K562 (cell line): ENCODE measurements around the gene IGFALS. TPM values are rescaled to one million over a fixed set of nuclear protein-coding genes. Genes with fewer than 3 reads are reported as not detected.

Source experiments
- DIDO1 ChIP-seq: fragments of 450-650 bp; IDR thresholded peaks from 2 replicates; pipeline ENCODE4 v1.6.1; 2016; ENCODE audit warnings: low read depth, missing biosample characterization, missing genetic modification characterization
- E2F6 ChIP-seq, 2 experiments: IDR thresholded peaks; 2 replicates each; pipeline ENCODE4 v1.6.1; 2011; ENCODE audit warnings: borderline replicate concordance in 1 of 2, control low read depth in 1 of 2, low read depth in 1 of 2, low read length in 1 of 2, mild to moderate bottlenecking in 1 of 2, mixed read lengths in 1 of 2, moderate library complexity in 1 of 2; ENCODE audit not compliant: insufficient read depth in 1 of 2, insufficient read length in 1 of 2, poor library complexity in 1 of 2, severe bottlenecking in 1 of 2; ENCODE audit errors: extremely low read depth in 1 of 2
- EHMT2 ChIP-seq: fragments of 450-650 bp; IDR thresholded peaks from 2 replicates; pipeline ENCODE4 v1.6.1; 2018; ENCODE audit warnings: antibody characterized with exemption
- ELF4 ChIP-seq: fragments of 450-650 bp; formaldehyde crosslinking; IDR thresholded peaks from 2 replicates; pipeline ENCODE4 v1.4.0; 2022; ENCODE audit warnings: missing genetic modification characterization
- HBP1 ChIP-seq: fragments of 450-650 bp; formaldehyde crosslinking; IDR thresholded peaks from 2 replicates; pipeline ENCODE4 v1.4.0; 2022; ENCODE audit warnings: missing genetic modification characterization
- HNRNPL ChIP-seq: fragments of 200-400 bp; formaldehyde crosslinking; IDR thresholded peaks from 2 replicates; pipeline ENCODE4 v1.6.1; 2017; ENCODE audit warnings: low read depth, mild to moderate bottlenecking, low read length
- KLF1 ChIP-seq: fragments of 450-650 bp; IDR thresholded peaks from 2 replicates; pipeline ENCODE4 v1.6.1; 2016; ENCODE audit warnings: missing genetic modification characterization, missing compliant biosample characterization
- MEF2A ChIP-seq: IDR thresholded peaks from 2 replicates; pipeline ENCODE4 v1.6.1; 2011; ENCODE audit warnings: low read depth, mild to moderate bottlenecking, low read length, moderate library complexity; ENCODE audit not compliant: control insufficient read depth
- NCOA2 ChIP-seq, 2 experiments: fragments of 450-650 bp; IDR thresholded peaks; 2 replicates each; pipeline ENCODE4 v1.6.1; 2018; ENCODE audit warnings: mild to moderate bottlenecking in 2 of 2, moderate library complexity in 1 of 2; ENCODE audit not compliant: partially characterized antibody in 2 of 2
- NFE2 ChIP-seq: IDR thresholded peaks from 2 replicates; pipeline ENCODE4 v1.6.1; 2014; ENCODE audit warnings: antibody characterized with exemption, low read depth
- PHB ChIP-seq: fragments of 250-450 bp; sonication (Bioruptor Pico); IDR thresholded peaks from 2 replicates; pipeline ENCODE4 v1.5.0; 2021
- PREB ChIP-seq: sonication (generic); formaldehyde crosslinking; IDR thresholded peaks from 2 replicates; pipeline ENCODE4 v1.8.1; 2023; ENCODE audit warnings: mild to moderate bottlenecking, missing genetic modification reagents
- PRPF4 ChIP-seq: fragments of 200-400 bp; formaldehyde crosslinking; IDR thresholded peaks from one replicate; pipeline ENCODE4 v1.6.1; 2017; ENCODE audit warnings: low read length, low read depth, mild to moderate bottlenecking; ENCODE audit not compliant: insufficient read depth, poor library complexity, severe bottlenecking
- SAFB ChIP-seq: fragments of 200-400 bp; formaldehyde crosslinking; IDR thresholded peaks from 2 replicates; pipeline ENCODE4 v1.6.1; 2017; ENCODE audit warnings: low read depth, low read length, borderline replicate concordance
- SMAD1 ChIP-seq: fragments of 150-350 bp; IDR thresholded peaks from 2 replicates; pipeline ENCODE4 v1.6.1; 2014; ENCODE audit warnings: low read length, low read depth; ENCODE audit not compliant: partially characterized antibody
- SOX6 ChIP-seq: fragments of 450-650 bp; IDR thresholded peaks from 2 replicates; pipeline ENCODE4 v1.6.1; 2014; ENCODE audit warnings: mild to moderate bottlenecking
- U2AF1 ChIP-seq: fragments of 200-400 bp; formaldehyde crosslinking; optimal IDR thresholded peaks from 2 replicates; pipeline ENCODE3; 2017; ENCODE audit warnings: mild to moderate bottlenecking, low read depth, low read length, moderate library complexity
- UBTF ChIP-seq, 2 experiments: IDR thresholded peaks; 2 replicates each; pipeline ENCODE4 v1.6.1; 2012; ENCODE audit warnings: improper control_type of control experiment in 2 of 2, low read depth in 2 of 2, low read length in 2 of 2, borderline replicate concordance in 1 of 2
- VEZF1 ChIP-seq: fragments of 200-800 bp; sonication (Bioruptor generic); IDR thresholded peaks from 2 replicates; pipeline ENCODE4 v1.6.1; 2017; ENCODE audit warnings: missing genetic modification characterization, missing compliant biosample characterization
- ZNF384 ChIP-seq: IDR thresholded peaks from 2 replicates; pipeline ENCODE4 v1.6.1; 2012; ENCODE audit warnings: low read depth, low read length, improper control_type of control experiment
- polyA plus RNA-seq, 8 experiments: library from polyadenylated mRNA; depleted of rRNA in 4 of 8; stranded (reverse) in 5 of 8; unstranded in 3 of 8; fragments of >200 nt; fragmentation: Nextera tagmentation in 2 of 8; fragmentation: Illumina TruSeq in 1 of 8; extraction: Ambion mirVana in 2 of 8; extraction: Trizol in 1 of 8; gene quantifications; 2 replicates each; pipeline versions ENCODE4 v1.2.1 to v1.2.3, GENCODE V29; 2011 to 2014; ENCODE audit warnings: inconsistent platforms in 1 of 8, missing spikeins in 1 of 8
- total RNA-seq, 7 experiments: library from RNA; depleted of rRNA in 6 of 7; stranded (reverse); fragments of >200 nt in 6 of 7; fragmentation: Illumina TruSeq in 2 of 7; extraction: Trizol in 2 of 7; gene quantifications; 2 replicates each; pipeline versions ENCODE4 v1.2.1 to v1.2.3, GENCODE V29; 2011 to 2021; ENCODE audit warnings: low replicate concordance in 1 of 7

IGFALS gene
- total and polyA plus RNA-seq, 9 of the 15 experiments (the other 6 are each of a cell fraction or from before 2014, with no cell fraction given), result not detected

GRCh38 chr16:1832838-1833454 lies 39.4 kb upstream of the IGFALS start (continued):
- peak; percentile 78 for TF ChIP-seq VEZF1 (CRISPR knock-in tag)
- no peak for TF ChIP-seq DIDO1 (tag)
- TF ChIP-seq PREB (CRISPR knock-in tag), result 0 out of 2 replicates have a peak, but pooled peaks have one; percentile 39
- no peak for TF ChIP-seq PRPF4
- no peak for TF ChIP-seq SMAD1
- peak; percentile 8 to 33 for TF ChIP-seq E2F6 (IDR thresholded peaks at IDR 0.05; ENCODE audit: borderline replicate concordance in 1 of 2, extremely low read depth in 1 of 2, insufficient read depth in 1 of 2, insufficient read length in 1 of 2, low read depth in 1 of 2, low read length in 1 of 2, poor library complexity in 1 of 2, severe bottlenecking in 1 of 2)
- no peak for TF ChIP-seq U2AF1
- peak; percentile 81 for TF ChIP-seq EHMT2
- TF ChIP-seq UBTF (IDR thresholded peaks at IDR 0.05; ENCODE audit: borderline replicate concordance in 1 of 2, low read depth in 2 of 2, low read length in 2 of 2), result 0 out of 4 replicates have a peak, but pooled peaks of 1 of the 2 experiments have one; percentile 25
- peak; percentile 89 for TF ChIP-seq SOX6
- no peak for TF ChIP-seq SAFB
- peak; percentile 86; the same call in 1 of the 2 replicates for TF ChIP-seq ELF4 (CRISPR knock-in tag)
- TF ChIP-seq KLF1 (tag), result no peak
- peak; percentile 98 for TF ChIP-seq ZNF384
- TF ChIP-seq MEF2A, result no peak
- peak in 1 of 2 experiments; percentile 82 for TF ChIP-seq NCOA2 (IDR thresholded peaks at IDR 0.05; ENCODE audit: partially characterized antibody in 2 of 2)
- no peak for TF ChIP-seq PHB
- 0 out of 2 replicates have a peak, but pooled peaks have one; percentile 50 for TF ChIP-seq HBP1 (CRISPR knock-in tag)
- no peak for TF ChIP-seq HNRNPL
- TF ChIP-seq NFE2, result peak; percentile 66; the same call in 1 of the 2 replicates
